ENCODE results near the gene SLC39A3. TPM values are rescaled to one million over a fixed set of nuclear protein-coding genes. Genes with fewer than 3 reads are reported as not detected.

SLC39A3 gene
- total RNA-seq, 1 experiment from 2014 or later = 28.6 TPM

DNA sequence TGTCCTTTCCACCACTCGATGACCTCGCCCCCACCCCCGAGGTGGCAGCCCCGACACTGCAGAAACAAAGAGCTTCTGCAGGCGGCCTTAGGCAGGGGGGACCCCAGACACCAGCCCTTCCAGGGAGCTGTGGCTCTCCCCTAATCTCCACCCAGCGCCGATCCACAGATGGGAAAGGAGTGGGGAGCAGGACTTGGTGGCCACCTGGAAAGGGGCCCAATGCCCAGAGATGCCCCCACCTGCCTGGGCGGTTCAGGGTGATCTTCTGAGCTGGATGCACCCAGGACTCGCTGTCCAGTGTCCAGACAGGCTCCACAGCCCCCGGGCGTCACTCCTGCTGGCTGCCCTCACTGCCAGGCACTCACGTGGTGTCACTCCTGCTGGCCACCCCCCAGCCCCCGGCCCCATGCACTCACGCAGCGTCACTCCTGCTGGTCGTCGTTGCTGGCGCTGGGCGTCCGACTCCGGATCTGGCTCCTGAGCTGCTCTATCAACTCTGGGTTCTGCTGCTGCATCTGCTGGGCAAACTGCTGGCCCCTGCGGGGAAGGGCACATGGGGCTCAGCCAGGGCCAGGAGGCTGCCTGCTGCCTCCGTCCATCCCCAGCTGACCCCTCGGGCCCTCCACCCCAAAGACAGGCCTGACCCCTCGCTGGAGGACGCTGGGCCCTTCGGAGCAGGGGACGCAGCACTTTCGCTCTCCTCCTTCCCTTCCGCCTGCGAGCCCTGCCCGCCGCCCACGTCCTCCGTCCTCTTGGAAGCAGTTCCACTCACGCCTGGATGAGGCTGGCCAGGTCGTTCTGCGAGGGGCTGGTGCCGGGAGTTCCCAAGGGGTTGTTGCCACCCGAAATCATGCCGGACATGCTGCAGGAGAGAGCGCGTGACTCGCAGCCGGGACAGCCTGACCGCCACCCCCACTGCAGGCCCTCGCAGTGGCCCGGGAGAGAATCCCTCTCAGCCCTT lies 17.4 kb upstream of the SLC39A3 start:
- Histone ChIP-seq H2AFZ (ENCODE audit: low read length) (no peak overlapping the region), H3K4me2 (ENCODE audit: low read depth, low read length, poor library complexity, severe bottlenecking) (no peak overlapping the region), H3K36me3 (ENCODE audit: insufficient read depth, low read length) (no peaks in the 10 kb centered on the region), H3K27ac (ENCODE audit: low read length) (no peak overlapping the region), H3K4me1 (ENCODE audit: low read length) (no peaks in the 10 kb centered on the region), H3K9me3 (ENCODE audit: low read length) (no peaks in the 10 kb centered on the region), H3K27me3 (ENCODE audit: low read length) (no peaks in the 10 kb centered on the region), H4K20me1 (ENCODE audit: insufficient read depth, low read depth, low read length) (no peaks in the 10 kb centered on the region), H3K9me2 (replicated peaks; ENCODE audit: insufficient read depth, low read length) (no peaks in the 10 kb centered on the region), H3K4me3 (ENCODE audit: low read length) (no peak overlapping the region), H3K9ac (ENCODE audit: low read length) (no peak overlapping the region), H3K79me2 (ENCODE audit: low read length) (no peaks in the 10 kb centered on the region)
- DNase-seq = no peak

DNA sequence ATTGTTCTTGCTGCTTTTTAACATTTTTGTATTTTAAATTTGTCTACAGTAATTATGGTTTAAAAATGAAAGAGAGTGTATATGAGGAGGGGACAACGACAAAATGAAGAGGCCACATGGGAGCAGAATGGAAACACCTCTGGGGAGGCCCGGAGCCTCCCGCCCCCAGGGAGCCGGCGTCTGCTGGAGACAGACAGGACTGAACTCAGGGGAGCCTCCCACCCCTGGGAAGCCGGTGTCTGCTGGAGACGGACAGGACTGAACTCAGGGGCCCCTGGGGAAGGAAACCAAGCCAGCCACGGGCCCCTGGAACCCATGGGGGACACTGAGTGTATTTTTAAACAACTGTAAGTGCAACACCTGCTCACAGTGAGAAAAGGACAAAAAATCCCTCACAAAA lies 16.7 kb upstream of the SLC39A3 start:
- H3K27ac ChIP-seq (ENCODE audit: low read length) = no peak overlapping the region
- H3K4me1 ChIP-seq (ENCODE audit: low read length) = no peaks in the 10 kb centered on the region
- no peak overlapping the region for H3K4me2 ChIP-seq (ENCODE audit: low read depth, low read length, poor library complexity, severe bottlenecking)
- no peak for DNase-seq
- H3K9me2 ChIP-seq (replicated peaks; ENCODE audit: insufficient read depth, low read length) = no peaks in the 10 kb centered on the region
- no peaks in the 10 kb centered on the region for H3K79me2 ChIP-seq (ENCODE audit: low read length)
- H4K20me1 ChIP-seq (ENCODE audit: insufficient read depth, low read depth, low read length) = no peaks in the 10 kb centered on the region
- no peak overlapping the region for H3K4me3 ChIP-seq (ENCODE audit: low read length)
- no peaks in the 10 kb centered on the region for H3K27me3 ChIP-seq (ENCODE audit: low read length)
- no peaks in the 10 kb centered on the region for H3K9me3 ChIP-seq (ENCODE audit: low read length)
- H3K36me3 ChIP-seq (ENCODE audit: insufficient read depth, low read length) = no peaks in the 10 kb centered on the region
- no peak overlapping the region for H2AFZ ChIP-seq (ENCODE audit: low read length)
- no peak overlapping the region for H3K9ac ChIP-seq (ENCODE audit: low read length)

DNA sequence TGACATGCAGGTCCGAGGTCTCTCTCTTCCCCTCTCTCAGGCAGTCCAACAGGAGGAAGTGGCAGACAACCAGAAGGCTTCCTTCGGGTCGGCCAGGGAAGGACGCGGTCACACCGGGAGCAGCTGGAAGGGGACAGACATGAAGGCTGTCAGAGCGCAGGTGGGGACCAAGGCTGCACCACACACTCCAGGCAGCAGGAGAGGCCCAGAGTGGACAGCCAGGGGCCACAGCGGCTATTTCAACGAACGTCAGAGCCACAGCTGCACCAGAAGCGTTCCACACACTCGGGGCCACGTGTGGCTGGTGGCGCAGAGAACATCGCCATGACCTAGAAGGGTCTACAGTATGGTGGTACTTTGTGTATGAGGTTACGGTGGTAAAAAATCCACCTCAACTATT lies 16.0 kb upstream of the SLC39A3 start:
- no peak for DNase-seq
- Histone ChIP-seq H3K4me3 (ENCODE audit: low read length) (no peak overlapping the region), H3K36me3 (ENCODE audit: insufficient read depth, low read length) (no peaks in the 10 kb centered on the region), H3K4me1 (ENCODE audit: low read length) (no peaks in the 10 kb centered on the region), H4K20me1 (ENCODE audit: insufficient read depth, low read depth, low read length) (no peaks in the 10 kb centered on the region), H3K27ac (ENCODE audit: low read length) (no peak overlapping the region), H3K4me2 (ENCODE audit: low read depth, low read length, poor library complexity, severe bottlenecking) (no peak overlapping the region), H3K9me3 (ENCODE audit: low read length) (no peaks in the 10 kb centered on the region), H3K9ac (ENCODE audit: low read length) (no peak overlapping the region), H3K27me3 (ENCODE audit: low read length) (no peaks in the 10 kb centered on the region), H3K9me2 (replicated peaks; ENCODE audit: insufficient read depth, low read length) (no peaks in the 10 kb centered on the region), H2AFZ (ENCODE audit: low read length) (no peak overlapping the region), H3K79me2 (ENCODE audit: low read length) (no peaks in the 10 kb centered on the region)

DNA sequence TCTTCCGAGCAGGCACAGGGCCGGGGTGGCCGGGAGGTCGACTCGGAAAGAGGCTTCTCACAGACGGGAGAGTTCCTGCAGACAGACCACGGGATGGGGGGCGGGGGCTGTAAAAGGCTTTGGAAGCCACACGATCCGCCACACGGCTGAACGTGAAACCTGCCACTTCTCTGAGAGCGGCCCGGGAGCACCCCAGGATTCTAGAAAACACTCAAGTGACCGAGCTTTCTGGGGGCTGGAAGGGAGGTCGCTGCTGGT lies 15.6 kb upstream of the SLC39A3 start:
- no peaks in the 10 kb centered on the region for H3K79me2 ChIP-seq (ENCODE audit: low read length)
- H3K4me1 ChIP-seq (ENCODE audit: low read length) = no peaks in the 10 kb centered on the region
- H3K36me3 ChIP-seq (ENCODE audit: insufficient read depth, low read length) = no peaks in the 10 kb centered on the region
- H3K4me2 ChIP-seq (ENCODE audit: low read depth, low read length, poor library complexity, severe bottlenecking) = no peak overlapping the region
- no peak overlapping the region for H3K27ac ChIP-seq (ENCODE audit: low read length)
- no peaks in the 10 kb centered on the region for H3K27me3 ChIP-seq (ENCODE audit: low read length)
- no peaks in the 10 kb centered on the region for H3K9me3 ChIP-seq (ENCODE audit: low read length)
- no peak for DNase-seq
- no peak overlapping the region for H3K4me3 ChIP-seq (ENCODE audit: low read length)
- H3K9ac ChIP-seq (ENCODE audit: low read length) = no peak overlapping the region
- no peak overlapping the region for H2AFZ ChIP-seq (ENCODE audit: low read length)
- H4K20me1 ChIP-seq (ENCODE audit: insufficient read depth, low read depth, low read length) = no peaks in the 10 kb centered on the region
- no peaks in the 10 kb centered on the region for H3K9me2 ChIP-seq (replicated peaks; ENCODE audit: insufficient read depth, low read length)

DNA sequence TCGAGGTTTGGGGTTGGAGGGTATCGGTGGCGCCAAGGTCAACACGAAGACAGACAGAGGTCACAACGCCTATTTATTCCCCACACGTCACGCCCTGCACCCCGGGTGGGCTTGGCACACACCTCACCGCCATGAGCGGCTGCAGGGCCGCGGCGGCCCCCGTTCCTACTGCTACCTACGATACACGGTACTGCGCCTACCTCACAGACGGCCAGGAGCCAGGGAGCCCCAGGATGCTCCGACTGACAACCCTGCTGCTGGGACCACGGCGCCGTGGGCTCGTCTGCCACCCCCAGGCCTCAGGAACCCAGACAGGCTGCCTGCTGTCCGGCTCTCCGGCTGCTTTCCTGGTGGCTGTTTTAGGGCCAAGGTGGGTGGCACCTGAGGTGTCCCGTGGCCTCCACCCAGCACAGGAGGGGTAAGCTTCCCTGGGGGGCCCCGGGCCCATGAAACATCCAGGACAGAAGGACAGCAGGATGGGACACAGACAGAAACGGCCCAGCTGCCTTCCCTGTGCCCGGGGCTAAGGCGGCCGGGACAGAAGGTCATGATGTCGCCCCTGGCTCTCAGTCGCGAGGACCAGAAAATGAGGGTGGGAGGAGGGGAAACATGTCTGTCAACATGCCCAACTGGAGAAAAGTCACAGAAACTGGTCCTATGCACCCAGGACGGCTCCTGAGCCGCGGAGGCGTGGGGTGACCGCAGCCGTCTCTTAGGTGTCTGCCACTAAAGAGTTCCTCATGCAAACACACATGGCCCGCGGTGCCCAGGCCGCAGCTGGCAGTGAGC lies 15.0 kb upstream of the SLC39A3 start:
- Histone ChIP-seq H3K79me2 (ENCODE audit: low read length) (no peaks in the 10 kb centered on the region), H3K36me3 (ENCODE audit: insufficient read depth, low read length) (no peaks in the 10 kb centered on the region), H3K4me2 (ENCODE audit: low read depth, low read length, poor library complexity, severe bottlenecking) (no peak overlapping the region), H3K9me2 (replicated peaks; ENCODE audit: insufficient read depth, low read length) (no peaks in the 10 kb centered on the region), H2AFZ (ENCODE audit: low read length) (no peak overlapping the region), H3K9me3 (ENCODE audit: low read length) (no peaks in the 10 kb centered on the region), H3K4me1 (ENCODE audit: low read length) (no peaks in the 10 kb centered on the region), H3K27me3 (ENCODE audit: low read length) (no peaks in the 10 kb centered on the region), H3K27ac (ENCODE audit: low read length) (no peak overlapping the region), H3K4me3 (ENCODE audit: low read length) (no peak overlapping the region), H3K9ac (ENCODE audit: low read length) (no peak overlapping the region), H4K20me1 (ENCODE audit: insufficient read depth, low read depth, low read length) (no peaks in the 10 kb centered on the region)
- no peak for DNase-seq

DNA sequence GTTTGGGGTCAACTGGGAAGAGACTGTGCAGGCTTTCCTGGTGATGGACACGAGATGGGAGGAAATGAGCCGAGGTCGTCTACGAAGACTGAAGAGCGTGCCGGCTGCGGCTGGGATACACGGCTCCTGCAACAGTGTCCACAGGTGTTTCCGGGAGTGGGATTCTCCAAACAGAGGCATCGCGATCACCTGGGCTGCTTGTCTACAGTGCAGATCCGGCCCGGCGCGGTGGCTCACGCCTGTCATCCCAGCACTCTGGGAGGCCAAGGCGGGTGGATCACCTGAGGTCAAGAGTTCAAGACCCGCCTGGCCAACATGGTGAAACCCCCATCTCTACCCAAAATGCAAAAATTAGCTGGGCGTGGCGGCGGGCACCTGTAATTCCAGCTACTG lies 11.6 kb upstream of the SLC39A3 start:
- H3K4me1 ChIP-seq (ENCODE audit: low read length) = peaks cover 7% of the 10 kb centered on the region
- no peaks in the 10 kb centered on the region for H3K9me2 ChIP-seq (replicated peaks; ENCODE audit: insufficient read depth, low read length)
- H3K27me3 ChIP-seq (ENCODE audit: low read length) = no peaks in the 10 kb centered on the region
- no peak overlapping the region for H3K4me3 ChIP-seq (ENCODE audit: low read length)
- no peak overlapping the region for H3K27ac ChIP-seq (ENCODE audit: low read length)
- no peaks in the 10 kb centered on the region for H4K20me1 ChIP-seq (ENCODE audit: insufficient read depth, low read depth, low read length)
- no peak overlapping the region for H3K9ac ChIP-seq (ENCODE audit: low read length)
- no peak overlapping the region for H2AFZ ChIP-seq (ENCODE audit: low read length)
- H3K4me2 ChIP-seq (ENCODE audit: low read depth, low read length, poor library complexity, severe bottlenecking) = no peak overlapping the region
- DNase-seq = no peak
- no peaks in the 10 kb centered on the region for H3K9me3 ChIP-seq (ENCODE audit: low read length)
- H3K36me3 ChIP-seq (ENCODE audit: insufficient read depth, low read length) = no peaks in the 10 kb centered on the region
- no peaks in the 10 kb centered on the region for H3K79me2 ChIP-seq (ENCODE audit: low read length)

DNA sequence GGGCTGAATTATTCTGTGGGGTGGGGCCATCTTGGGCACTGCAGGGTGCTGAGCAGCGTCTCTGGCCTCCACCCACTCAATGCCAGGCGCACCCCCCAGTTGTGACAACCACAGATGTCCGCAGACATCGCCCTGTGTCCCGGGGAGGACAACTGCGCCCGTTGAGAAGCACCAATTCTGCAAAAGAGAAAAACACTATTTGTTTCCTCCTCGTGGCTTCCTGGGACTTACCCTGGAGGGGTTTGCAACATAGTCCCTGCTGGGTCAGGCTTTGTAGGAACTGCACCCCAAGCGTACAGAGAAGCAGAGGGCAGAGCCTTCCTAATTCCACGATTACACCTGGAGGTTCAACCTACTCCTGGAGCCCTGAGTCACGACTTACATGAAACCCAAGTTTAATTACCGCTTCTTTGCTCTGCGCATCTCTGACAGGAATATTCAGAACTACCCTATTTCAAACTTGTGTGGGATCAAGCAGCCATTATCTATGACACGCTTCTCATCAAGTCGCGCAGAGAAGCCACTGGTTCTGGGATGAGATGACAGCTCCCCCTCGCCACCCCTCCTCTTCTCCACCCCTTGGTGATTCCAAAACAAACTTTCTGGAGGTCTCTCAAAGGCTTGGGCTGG lies 11.1 kb upstream of the SLC39A3 start:
- H4K20me1 ChIP-seq (ENCODE audit: insufficient read depth, low read depth, low read length) = no peaks in the 10 kb centered on the region
- no peaks in the 10 kb centered on the region for H3K36me3 ChIP-seq (ENCODE audit: insufficient read depth, low read length)
- H3K9ac ChIP-seq (ENCODE audit: low read length) = no peak overlapping the region
- H3K79me2 ChIP-seq (ENCODE audit: low read length) = no peaks in the 10 kb centered on the region
- H2AFZ ChIP-seq (ENCODE audit: low read length) = no peak overlapping the region
- peaks cover 7% of the 10 kb centered on the region for H3K4me1 ChIP-seq (ENCODE audit: low read length)
- H3K27me3 ChIP-seq (ENCODE audit: low read length) = no peaks in the 10 kb centered on the region
- no peak overlapping the region for H3K27ac ChIP-seq (ENCODE audit: low read length)
- DNase-seq = no peak
- no peak overlapping the region for H3K4me2 ChIP-seq (ENCODE audit: low read depth, low read length, poor library complexity, severe bottlenecking)
- no peaks in the 10 kb centered on the region for H3K9me2 ChIP-seq (replicated peaks; ENCODE audit: insufficient read depth, low read length)
- H3K4me3 ChIP-seq (ENCODE audit: low read length) = no peak overlapping the region
- no peaks in the 10 kb centered on the region for H3K9me3 ChIP-seq (ENCODE audit: low read length)

DNA sequence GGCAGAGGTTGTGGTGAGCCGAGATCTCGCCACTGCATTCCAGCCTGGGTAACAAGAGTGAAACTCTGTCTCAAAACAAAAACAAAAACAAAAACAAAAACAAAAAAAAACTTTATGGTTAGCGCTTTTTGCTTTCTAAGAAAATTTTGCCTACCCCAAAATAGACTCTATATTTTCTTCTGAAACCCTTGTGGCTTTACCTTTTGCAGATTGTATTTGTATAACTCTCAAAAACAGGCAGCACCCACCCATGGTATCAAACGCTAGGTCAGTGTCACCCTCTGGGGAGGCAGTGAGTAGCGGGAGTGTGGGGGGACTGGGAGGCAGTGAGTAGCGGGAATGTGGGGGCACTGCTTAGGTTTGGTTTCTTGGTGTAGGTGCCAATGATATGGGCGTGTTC lies 7.5 kb upstream of the SLC39A3 start:
- H3K79me2 ChIP-seq (ENCODE audit: low read length) = no peaks in the 10 kb centered on the region
- H3K36me3 ChIP-seq (ENCODE audit: insufficient read depth, low read length) = no peaks in the 10 kb centered on the region
- no peaks in the 10 kb centered on the region for H3K9me3 ChIP-seq (ENCODE audit: low read length)
- H4K20me1 ChIP-seq (ENCODE audit: insufficient read depth, low read depth, low read length) = no peaks in the 10 kb centered on the region
- H3K9ac ChIP-seq (ENCODE audit: low read length) = no peak overlapping the region
- H2AFZ ChIP-seq (ENCODE audit: low read length) = no peak overlapping the region
- no peaks in the 10 kb centered on the region for H3K9me2 ChIP-seq (replicated peaks; ENCODE audit: insufficient read depth, low read length)
- H3K4me3 ChIP-seq (ENCODE audit: low read length) = no peak overlapping the region
- H3K27ac ChIP-seq (ENCODE audit: low read length) = no peak overlapping the region
- H3K4me1 ChIP-seq (ENCODE audit: low read length) = peaks cover 12% of the 10 kb centered on the region
- no peak overlapping the region for H3K4me2 ChIP-seq (ENCODE audit: low read depth, low read length, poor library complexity, severe bottlenecking)
- no peaks in the 10 kb centered on the region for H3K27me3 ChIP-seq (ENCODE audit: low read length)
- no peak for DNase-seq

Measured in Karpas-422 (cell line).